Glutamatergic neuron (in vitro differentiated cells): ENCODE data around the gene BCL2L11. TPM values are rescaled to one million over a fixed set of nuclear protein-coding genes. Genes with fewer than 3 reads are reported as not detected.
A peak's percentile ranks its signal among the peaks of the same experiment; 100 is the strongest.

Experiments
- DNase-seq: peaks from one replicate; pipeline ENCODE4 v3.0.0; 2022
- H3K27ac Mint-ChIP-seq: one replicate; pipeline ENCODE4 v1.8.0; 2020; ENCODE audit warnings: mild to moderate bottlenecking, mixed read lengths, inconsistent platforms; ENCODE audit not compliant: unreplicated experiment
- H3K27me3 Mint-ChIP-seq: one replicate; pipeline ENCODE4 v1.8.0; 2020; ENCODE audit warnings: mild to moderate bottlenecking, moderate library complexity, mixed read lengths, inconsistent platforms; ENCODE audit not compliant: unreplicated experiment
- H3K36me3 Mint-ChIP-seq: one replicate; pipeline ENCODE4 v1.8.0; 2020; ENCODE audit warnings: mild to moderate bottlenecking, mixed read lengths, inconsistent platforms; ENCODE audit not compliant: unreplicated experiment
- H3K4me1 Mint-ChIP-seq: one replicate; pipeline ENCODE4 v1.8.0; 2020; ENCODE audit warnings: mild to moderate bottlenecking, low read depth, mixed read lengths, inconsistent platforms; ENCODE audit not compliant: unreplicated experiment
- H3K4me3 Mint-ChIP-seq: one replicate; pipeline ENCODE4 v1.8.0; 2020; ENCODE audit warnings: mild to moderate bottlenecking, mixed read lengths, inconsistent platforms; ENCODE audit not compliant: unreplicated experiment
- H3K9me3 Mint-ChIP-seq: one replicate; pipeline ENCODE4 v1.8.0; 2020; ENCODE audit warnings: mild to moderate bottlenecking, moderate library complexity, mixed read lengths, inconsistent platforms; ENCODE audit not compliant: unreplicated experiment
- CTCF ChIP-seq: fragments of 200-600 bp; sonication (generic); IDR thresholded peaks from one replicate; pipeline ENCODE4 v1.5.0; 2021; ENCODE audit not compliant: partially characterized antibody, unreplicated experiment
- total RNA-seq: library from RNA; stranded (reverse); fragmentation: NEBNext Ultra II Directional; extraction: Animal tissue kit (Norgen Biotek cat#: 25700); gene quantifications from one replicate; pipeline ENCODE4 v1.2.1, GENCODE V29; 2021; ENCODE audit not compliant: unreplicated experiment

Gene BCL2L11
- total RNA-seq, 1 donor from 2014 or later: 20.0 TPM

GRCh38 chr2:111117598-111118480 is 2.9 kb upstream of the BCL2L11 start:
- peaks cover 20% of the 10 kb centered on the region for H3K27me3 Mint-ChIP-seq
- H3K9me3 Mint-ChIP-seq: peaks cover 7% of the 10 kb centered on the region
- H3K4me1 Mint-ChIP-seq: peaks cover 7% of the 10 kb centered on the region
- no peaks in the 10 kb centered on the region for H3K36me3 Mint-ChIP-seq
- peak overlapping the region; percentile 83 for H3K4me3 Mint-ChIP-seq
- DNase-seq: peak; percentile 32
- H3K27ac Mint-ChIP-seq: peak overlapping the region; percentile 43
- TF ChIP-seq CTCF: no peak

GRCh38 chr2:111118481-111118980 is 2.2 kb upstream of the BCL2L11 start:
- TF ChIP-seq CTCF: no peak
- H3K9me3 Mint-ChIP-seq: peaks cover 9% of the 10 kb centered on the region
- no peaks in the 10 kb centered on the region for H3K36me3 Mint-ChIP-seq
- peaks cover 7% of the 10 kb centered on the region for H3K4me1 Mint-ChIP-seq
- H3K27ac Mint-ChIP-seq: peak overlapping the region; percentile 43
- peak overlapping the region; percentile 83 for H3K4me3 Mint-ChIP-seq
- H3K27me3 Mint-ChIP-seq: peaks cover 20% of the 10 kb centered on the region
- DNase-seq: no peak

- Mint-ChIP-seq H3K4me1 (peaks cover 10% of the 10 kb centered on the region), H3K27ac (no peak overlapping the region), H3K4me3 (peak overlapping the region; percentile 83), H3K27me3 (peaks cover 20% of the 10 kb centered on the region), H3K9me3 (peaks cover 12% of the 10 kb centered on the region), H3K36me3 (no peaks in the 10 kb centered on the region)
- TF ChIP-seq CTCF: no peak
- DNase-seq: peak; percentile 44
These were observed 1.5 kb upstream of the BCL2L11 start for GRCh38 chr2:111118981-111119821.

GRCh38 chr2:111119822-111120252 is 877 bp upstream of the BCL2L11 start:
- Mint-ChIP-seq H3K9me3 (peaks cover 12% of the 10 kb centered on the region), H3K27ac (no peak overlapping the region), H3K36me3 (no peaks in the 10 kb centered on the region), H3K27me3 (peaks cover 20% of the 10 kb centered on the region), H3K4me1 (peaks cover 10% of the 10 kb centered on the region), H3K4me3 (peak overlapping the region; percentile 83)
- peak; percentile 31 for DNase-seq
- TF ChIP-seq CTCF: no peak
